ENCODE results near the gene MTFR1L.

DNA sequence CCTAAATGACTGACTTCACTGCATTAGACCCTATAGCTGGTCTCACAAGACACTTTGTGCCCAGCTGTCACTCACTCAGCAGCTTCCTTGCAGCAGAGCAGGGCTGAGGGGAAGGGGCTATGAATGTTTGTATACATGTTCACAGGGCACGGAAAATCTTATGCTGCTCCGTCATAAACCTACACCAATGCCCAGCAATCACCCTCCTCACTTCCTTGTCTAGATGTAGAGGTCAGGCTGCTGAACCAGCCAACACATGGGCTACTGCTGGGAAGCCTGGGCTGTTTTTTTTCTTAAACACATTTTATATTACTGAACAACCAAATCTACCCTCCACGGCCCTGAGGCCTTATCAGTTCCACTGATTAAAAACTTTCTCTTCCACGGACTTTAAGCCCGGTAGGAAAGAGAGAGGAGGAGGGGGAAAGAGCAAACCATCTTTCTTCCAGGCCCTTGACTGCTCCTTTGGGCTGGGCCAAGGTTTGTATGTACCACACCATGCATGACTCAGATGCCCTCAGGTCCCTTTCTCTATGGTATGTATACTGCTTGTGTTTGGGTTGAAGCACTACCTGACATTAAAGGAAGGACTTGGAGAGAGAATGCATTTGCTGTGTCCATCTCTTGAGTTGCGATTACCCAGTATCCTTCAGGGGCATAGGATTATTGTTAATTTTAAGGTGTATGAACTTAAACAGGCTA is 12.7 kb downstream of the MTFR1L start:
- TF ChIP-seq, protein P1, sequence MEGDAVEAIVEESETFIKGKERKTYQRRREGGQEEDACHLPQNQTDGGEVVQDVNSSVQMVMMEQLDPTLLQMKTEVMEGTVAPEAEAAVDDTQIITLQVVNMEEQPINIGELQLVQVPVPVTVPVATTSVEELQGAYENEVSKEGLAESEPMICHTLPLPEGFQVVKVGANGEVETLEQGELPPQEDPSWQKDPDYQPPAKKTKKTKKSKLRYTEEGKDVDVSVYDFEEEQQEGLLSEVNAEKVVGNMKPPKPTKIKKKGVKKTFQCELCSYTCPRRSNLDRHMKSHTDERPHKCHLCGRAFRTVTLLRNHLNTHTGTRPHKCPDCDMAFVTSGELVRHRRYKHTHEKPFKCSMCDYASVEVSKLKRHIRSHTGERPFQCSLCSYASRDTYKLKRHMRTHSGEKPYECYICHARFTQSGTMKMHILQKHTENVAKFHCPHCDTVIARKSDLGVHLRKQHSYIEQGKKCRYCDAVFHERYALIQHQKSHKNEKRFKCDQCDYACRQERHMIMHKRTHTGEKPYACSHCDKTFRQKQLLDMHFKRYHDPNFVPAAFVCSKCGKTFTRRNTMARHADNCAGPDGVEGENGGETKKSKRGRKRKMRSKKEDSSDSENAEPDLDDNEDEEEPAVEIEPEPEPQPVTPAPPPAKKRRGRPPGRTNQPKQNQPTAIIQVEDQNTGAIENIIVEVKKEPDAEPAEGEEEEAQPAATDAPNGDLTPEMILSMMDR (optimal IDR thresholded peaks at IDR 0.05 in 1 of 3, IDR thresholded peaks at IDR 0.05 in 1 of 3, conservative IDR thresholded peaks at IDR 0.05 in 1 of 3; ENCODE audit: extremely low read depth in 1 of 3, insufficient read depth in 2 of 3, low read length in 3 of 3), result no peak
- TF ChIP-seq EZH2 (IDR thresholded peaks at IDR 0.05; ENCODE audit: low read length), result no peak
